Endometrial microvascular endothelial cells (primary cell): ENCODE measurements around the gene RGS6. TPM values are rescaled to one million over a fixed set of nuclear protein-coding genes. Genes with fewer than 3 reads are reported as not detected.
"Not testable (repeated sequence)": the region's sequence is repeated elsewhere in the genome, so short reads cannot be mapped to it uniquely, and the experiment has no call there.

Experiments
- in situ Hi-C: cut with HindIII; loops from 2 replicates; pipeline ENCODE4 v1.10.0; 2017; ENCODE audit warnings: low sequenced_read_pairs, low pct_unique_long_range_greater_than_20kb; ENCODE audit errors: inconsistent ontology term
- total RNA-seq: library from RNA; depleted of rRNA; stranded (reverse); fragments of >200 nt; gene quantifications from one replicate; pipeline ENCODE4 v1.2.3, GENCODE V29; 2015; ENCODE audit errors: inconsistent ontology term

Gene RGS6
- total RNA-seq = not detected

DNA sequence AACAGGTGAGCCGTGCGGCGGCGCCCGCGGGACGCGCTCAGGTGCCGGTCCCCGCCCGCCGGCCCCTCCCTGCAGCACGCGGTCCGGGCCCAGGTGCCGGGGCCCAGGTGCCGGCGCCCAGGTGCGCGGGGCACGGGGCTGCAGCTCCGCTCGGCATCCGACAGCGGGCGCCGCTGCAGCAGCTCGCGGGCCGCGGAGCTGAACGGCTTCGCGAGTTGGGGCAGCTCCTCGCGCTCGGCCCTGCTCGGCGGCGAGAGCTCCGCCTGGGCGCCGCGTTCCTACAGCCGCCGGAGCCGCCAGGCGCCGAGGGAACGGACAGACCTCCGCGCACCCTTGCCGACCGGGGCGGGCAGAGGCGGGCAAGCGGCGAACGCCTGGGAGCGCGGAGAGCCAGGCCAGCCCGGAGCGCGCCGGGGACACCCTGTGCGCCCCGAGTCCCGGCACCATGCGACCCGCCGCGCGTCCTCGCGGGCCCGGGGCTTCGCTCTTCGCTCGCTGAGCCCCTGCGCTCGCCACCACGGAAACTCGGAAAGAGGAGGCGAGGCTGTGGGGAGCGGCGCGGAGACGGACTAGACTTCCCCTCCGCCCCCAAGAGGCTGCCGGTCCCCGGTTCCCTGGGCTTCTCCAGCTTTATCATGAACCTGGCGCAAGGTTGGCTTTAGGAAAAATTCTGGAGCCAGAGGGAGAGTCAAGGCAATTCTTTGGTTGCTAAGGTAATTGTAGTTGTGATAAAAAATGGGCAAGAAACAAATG, at the start of gene RGS6:
RGS6 (plus strand) TSS at position 201 of the 753 bp plus-strand sequence.
- in situ Hi-C loops = no loop called here

- in situ Hi-C loops = no loop called here
Observed at GRCh38 chr14:71883094-71883493, 49.1 kb upstream of the RGS6 start.

GRCh38 chr14:71885301-71885700, 46.9 kb upstream of the RGS6 start:
- in situ Hi-C loops = no loop called here

DNA sequence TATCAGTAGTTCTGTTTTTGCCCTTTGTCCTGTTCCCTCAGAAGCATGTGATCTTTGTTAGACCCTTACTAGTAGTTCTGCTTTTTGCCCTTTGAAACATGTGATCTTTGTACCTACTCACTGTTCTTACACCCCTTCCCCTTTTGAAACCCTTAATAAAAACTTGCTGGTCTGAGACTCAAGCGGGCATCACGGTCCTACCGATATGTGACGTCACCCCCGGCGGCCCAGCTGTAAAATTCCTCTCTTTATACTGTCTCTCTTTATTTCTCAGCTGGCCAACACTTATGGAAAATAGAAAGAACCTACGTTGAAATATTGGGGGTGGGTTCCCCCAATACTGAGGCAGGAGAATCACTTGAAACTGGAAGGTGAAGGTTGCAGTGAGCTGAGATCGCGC, 44.4 kb upstream of the RGS6 start:
- in situ Hi-C loops = not testable (repeated sequence)

DNA sequence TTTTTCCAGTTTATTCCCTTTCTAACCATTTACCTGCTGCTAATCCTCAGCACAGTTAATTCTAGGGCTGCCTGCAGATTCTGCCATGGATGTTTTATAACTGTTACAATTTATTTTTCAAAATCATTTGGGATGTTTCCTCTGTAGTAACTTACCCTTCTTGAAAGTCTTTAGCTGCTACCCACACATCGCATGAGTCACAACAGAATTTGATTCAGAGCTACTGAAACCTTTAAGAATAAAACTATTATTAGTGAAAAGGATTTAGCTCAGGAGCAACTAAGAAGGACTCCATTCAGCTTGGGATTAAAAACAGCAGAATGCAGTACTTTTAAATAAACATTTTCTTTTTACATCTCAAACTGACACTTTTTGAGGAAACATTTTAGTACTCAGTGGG, 41.7 kb upstream of the RGS6 start:
- in situ Hi-C loops = no loop called here

- in situ Hi-C loops = no loop called here
Observed at GRCh38 chr14:71891185-71891584, 41.0 kb upstream of the RGS6 start.

- in situ Hi-C loops = no loop called here
Observed at GRCh38 chr14:71891970-71892369, 40.3 kb upstream of the RGS6 start.

- in situ Hi-C loops = no loop called here
Observed at GRCh38 chr14:71905031-71905430, 27.2 kb upstream of the RGS6 start.

GRCh38 chr14:71905860-71906259, 26.4 kb upstream of the RGS6 start:
- in situ Hi-C loops = no loop called here

GRCh38 chr14:71907793-71908515, 24.3 kb upstream of the RGS6 start:
- in situ Hi-C loops = no loop called here

GRCh38 chr14:71911669-71912068, 20.6 kb upstream of the RGS6 start:
- in situ Hi-C loops = no loop called here

GRCh38 chr14:71913342-71913741, 18.9 kb upstream of the RGS6 start:
- in situ Hi-C loops = no loop called here

- in situ Hi-C loops = no loop called here
Observed at GRCh38 chr14:71918955-71919354, 13.3 kb upstream of the RGS6 start.

GRCh38 chr14:71923513-71923912, 8.7 kb upstream of the RGS6 start:
- in situ Hi-C loops = no loop called here

DNA sequence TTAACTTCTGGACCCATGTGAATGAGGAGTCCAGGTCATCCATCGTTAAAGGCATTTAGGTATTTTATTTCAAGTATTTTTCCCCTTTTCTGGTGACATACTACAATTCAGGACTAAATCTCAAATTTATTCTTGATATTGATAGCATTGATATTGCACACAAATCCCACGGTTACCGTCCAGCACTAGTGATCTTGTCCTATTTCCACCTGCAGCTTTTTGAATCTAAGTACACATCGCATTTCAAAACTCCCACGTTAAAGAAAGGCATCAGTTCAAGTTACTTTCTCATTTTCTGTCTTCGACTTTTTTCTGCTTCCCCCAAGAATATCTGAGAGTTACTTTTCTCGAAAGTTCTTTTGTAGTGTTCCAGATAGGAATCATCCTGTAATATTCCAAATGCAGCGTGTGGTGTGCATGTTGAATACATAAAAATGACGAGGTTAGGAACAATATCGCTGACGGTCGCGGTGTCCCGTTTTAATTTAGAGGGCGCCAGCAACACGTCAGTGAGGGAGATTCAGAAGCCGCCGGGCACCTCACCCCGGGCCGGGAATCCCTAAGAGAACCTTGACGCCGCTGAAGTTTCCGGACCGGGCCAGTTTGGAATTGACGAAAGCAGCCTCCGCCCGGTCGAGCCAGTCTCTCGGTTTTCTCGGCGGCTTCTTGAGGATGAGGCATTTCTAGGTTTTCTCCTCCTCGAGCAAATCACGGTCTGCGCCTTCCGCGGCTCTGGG, 569 bp upstream of the RGS6 start:
- in situ Hi-C loops = no loop called here

GRCh38 chr14:71933001-71933587, 865 bp downstream of the RGS6 start:
- in situ Hi-C loops = no loop called here

DNA sequence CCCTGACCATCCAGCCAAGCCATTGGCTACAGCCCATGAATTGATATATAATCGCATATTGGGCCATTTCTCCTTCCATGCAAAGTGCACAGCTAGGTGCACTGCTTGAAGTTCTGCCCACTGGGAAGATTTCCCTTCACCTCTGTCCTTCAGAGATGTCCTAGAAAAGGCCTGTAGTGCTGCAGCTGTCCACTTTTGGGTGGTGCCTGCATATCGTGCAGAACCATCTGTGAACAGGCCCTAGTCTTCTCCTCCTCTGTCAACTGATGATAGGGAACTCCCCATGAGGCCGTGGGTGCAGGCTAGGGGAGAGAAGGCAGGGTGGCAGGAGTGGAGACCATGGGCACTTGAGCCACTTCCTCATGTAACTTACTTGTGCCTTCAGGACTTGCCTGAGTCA, 6.0 kb downstream of the RGS6 start:
- in situ Hi-C loops = not testable (repeated sequence)

- in situ Hi-C loops = not testable (repeated sequence)
Observed at GRCh38 chr14:71939344-71939743, 7.1 kb downstream of the RGS6 start.

- in situ Hi-C loops = not testable (repeated sequence)
Observed at GRCh38 chr14:71940500-71940899, 8.3 kb downstream of the RGS6 start.
